Measurements from ENCODE around the gene PRICKLE3. TPM values are rescaled to one million over a fixed set of nuclear protein-coding genes. Genes with fewer than 3 reads are reported as not detected.
A peak's percentile ranks its signal among the peaks of the same experiment; 100 is the strongest.
"Not testable (repeated sequence)": the region's sequence is repeated elsewhere in the genome, so short reads cannot be mapped to it uniquely, and the experiment has no call there.

The PRICKLE3 gene
- total and polyA plus RNA-seq, 12 donors = 6.6 to 14.8 (median 9.4) TPM

- H3K36me3 ChIP-seq = no peaks in the 10 kb centered on the region
- ATAC-seq = peak; percentile 95 to 98 (median 96)
- no peaks in the 10 kb centered on the region for H3K27me3 ChIP-seq
- H3K27ac ChIP-seq = peak overlapping the region; percentile 86 to 98 (median 94)
- peak overlapping the region; percentile 14 to 70 (median 64) for H3K4me3 ChIP-seq
- WGBS, 2 donors = 1% methylated on average over 41 to 65 of the region's 65 CpGs
- H3K9me3 ChIP-seq = no peaks in the 10 kb centered on the region
- peaks cover 0 to 7% (median 0%) of the 10 kb centered on the region in 9 donors for H3K4me1 ChIP-seq
- TF ChIP-seq CTCF (IDR thresholded peaks at IDR 0.05) = peak; percentile 55 to 89 (median 77)
- intact Hi-C loops (cut with DNase I) = loop anchor here in 1 of 10 donors (5.0 kb wide), 1 partner anchor 34 kb away; the partner anchor contains the start of gene GPKOW
- peak; percentile 88 to 92 for DNase-seq
Measured at GRCh38 chrX:49155900-49156837, 30.0 kb downstream of the PRICKLE3 start.

- H3K9me3 ChIP-seq = no peaks in the 10 kb centered on the region
- ATAC-seq (peak in 7 of 8 donors; percentile 1 to 53 (median 31)), DNase-seq (peak in 1 of 2 donors; percentile 29)
- no peaks in the 10 kb centered on the region for H3K36me3 ChIP-seq
- 2 to 4% methylated on average over 18 of the region's 18 CpGs for WGBS, 2 donors
- H3K4me3 ChIP-seq = peak overlapping the region in 9 of 10 donors; percentile 44 to 70 (median 65)
- intact Hi-C loops (cut with DNase I) = loop anchor here in 1 of 10 donors (5.0 kb wide), 1 partner anchor 33 kb away; the partner anchor contains the start of gene GPKOW
- peaks cover 0 to 7% (median 0%) of the 10 kb centered on the region in 9 donors for H3K4me1 ChIP-seq
- peak overlapping the region; percentile 86 to 98 (median 94) for H3K27ac ChIP-seq
- TF ChIP-seq CTCF (IDR thresholded peaks at IDR 0.05) = no peak
- no peaks in the 10 kb centered on the region for H3K27me3 ChIP-seq
Measured at GRCh38 chrX:49155243-49155899, 30.8 kb downstream of the PRICKLE3 start.

GRCh38 chrX:49153467-49153866, 32.7 kb downstream of the PRICKLE3 start:
- Histone ChIP-seq H3K27me3 (no peaks in the 10 kb centered on the region), H3K36me3 (no peaks in the 10 kb centered on the region), H3K27ac (no peak overlapping the region), H3K4me3 (no peak overlapping the region), H3K9me3 (no peaks in the 10 kb centered on the region), H3K4me1 (peaks cover 0 to 7% (median 0%) of the 10 kb centered on the region in 9 donors)
- no peak for DNase-seq
- TF ChIP-seq CTCF (IDR thresholded peaks at IDR 0.05) = no peak
- intact Hi-C loops (cut with DNase I) = no loop called here
- WGBS, 2 donors = 92 to 94% methylated on average over 1 of the region's 1 CpG
- ATAC-seq = no peak

- H3K9me3 ChIP-seq; intact Hi-C loops (cut with DNase I); ATAC-seq; H3K36me3 ChIP-seq; DNase-seq; H3K27ac ChIP-seq; H3K4me1 ChIP-seq; H3K27me3 ChIP-seq; H3K4me3 ChIP-seq: not testable (repeated sequence)
- 96 to 98% methylated on average over 12 to 14 of the region's 14 CpGs for WGBS, 2 donors
Measured at GRCh38 chrX:49149291-49149690, 36.9 kb downstream of the PRICKLE3 start.

- H3K4me1 ChIP-seq; H3K9me3 ChIP-seq; ATAC-seq; H3K36me3 ChIP-seq; H3K27me3 ChIP-seq; H3K27ac ChIP-seq; H3K4me3 ChIP-seq; DNase-seq; intact Hi-C loops (cut with DNase I): not testable (repeated sequence)
- 88% methylated on average over 21 of the region's 21 CpGs for WGBS, 2 donors
Measured at GRCh38 chrX:49148390-49149100, 37.6 kb downstream of the PRICKLE3 start.
